H9 (cell line): Measurements from ENCODE around the gene PPP2R3B. TPM values are rescaled to one million over a fixed set of nuclear protein-coding genes. Genes with fewer than 3 reads are reported as not detected.
"Not testable (repeated sequence)": the region's sequence is repeated elsewhere in the genome, so short reads cannot be mapped to it uniquely, and the experiment has no call there.

ENCODE experiments used
- DNase-seq: peaks from one replicate; pipeline ENCODE4 v3.0.0-alpha.2; 2017
- H2AFZ ChIP-seq: one replicate; pipeline ENCODE4 v1.6.1; 2013; ENCODE audit warnings: mild to moderate bottlenecking, low read length, control low read depth, moderate library complexity
- H2AK5ac ChIP-seq: 2 replicates; pipeline ENCODE4 v1.6.1; 2013; ENCODE audit warnings: low read length, control low read depth, mixed read lengths; ENCODE audit not compliant: insufficient read length
- H2BK120ac ChIP-seq: one replicate; pipeline ENCODE4 v1.6.1; 2013; ENCODE audit warnings: low read depth, mild to moderate bottlenecking, low read length, control low read depth, inconsistent platforms; ENCODE audit not compliant: poor library complexity, severe bottlenecking
- H2BK12ac ChIP-seq: 2 replicates; pipeline ENCODE4 v1.6.1; 2013; ENCODE audit warnings: low read length, control low read depth, mixed read lengths, low read depth; ENCODE audit not compliant: insufficient read length
- H2BK15ac ChIP-seq: 2 replicates; pipeline ENCODE4 v1.6.1; 2013; ENCODE audit warnings: low read depth, low read length, control low read depth
- H2BK20ac ChIP-seq: one replicate; pipeline ENCODE4 v1.6.1; 2013; ENCODE audit warnings: low read depth, mild to moderate bottlenecking, low read length, control low read depth, inconsistent platforms; ENCODE audit not compliant: poor library complexity, severe bottlenecking
- H2BK5ac ChIP-seq: 2 replicates; pipeline ENCODE4 v1.6.1; 2013; ENCODE audit warnings: low read length, control low read depth, mixed read lengths; ENCODE audit not compliant: insufficient read length
- H3K14ac ChIP-seq: 2 replicates; pipeline ENCODE4 v1.6.1; 2013; ENCODE audit warnings: low read length, control low read depth; ENCODE audit not compliant: insufficient read depth
- H3K18ac ChIP-seq: 2 replicates; pipeline ENCODE4 v1.6.1; 2013; ENCODE audit warnings: low read depth, mild to moderate bottlenecking, mixed read lengths, low read length, control low read depth; ENCODE audit not compliant: insufficient read length
- H3K23ac ChIP-seq: 2 replicates; pipeline ENCODE4 v1.6.1; 2013; ENCODE audit warnings: low read length, control low read depth, mixed read lengths, low read depth; ENCODE audit not compliant: insufficient read length
- H3K23me2 ChIP-seq: 2 replicates; pipeline ENCODE4 v1.6.1; 2013; ENCODE audit warnings: low read depth, mild to moderate bottlenecking, mixed read lengths, low read length, control low read depth; ENCODE audit not compliant: insufficient read length, poor library complexity, severe bottlenecking
- H3K27ac ChIP-seq: 2 replicates; pipeline ENCODE4 v1.5.1; 2013; ENCODE audit warnings: low read length, control low read depth, mixed read lengths, low read depth; ENCODE audit not compliant: insufficient read length
- H3K27me3 ChIP-seq: 2 replicates; pipeline ENCODE4 v1.6.1; 2013; ENCODE audit warnings: low read length, control low read depth, inconsistent platforms; ENCODE audit not compliant: insufficient read depth
- H3K4ac ChIP-seq: 2 replicates; pipeline ENCODE4 v1.6.1; 2013; ENCODE audit warnings: low read depth, mild to moderate bottlenecking, control low read depth, inconsistent platforms, low read length, moderate library complexity
- H3K4me1 ChIP-seq: 2 replicates; pipeline ENCODE4 v1.6.1; 2013; ENCODE audit warnings: low read length, control low read depth, inconsistent platforms; ENCODE audit not compliant: insufficient read depth
- H3K4me2 ChIP-seq: 2 replicates; pipeline ENCODE4 v1.6.1; 2013; ENCODE audit warnings: low read length, control low read depth, mixed read lengths; ENCODE audit not compliant: insufficient read length, insufficient read depth
- H3K56ac ChIP-seq: 2 replicates; pipeline ENCODE4 v1.6.1; 2013; ENCODE audit warnings: low read depth, mild to moderate bottlenecking, mixed read lengths, low read length, control low read depth; ENCODE audit not compliant: insufficient read length
- H3K79me1 ChIP-seq: 2 replicates; pipeline ENCODE4 v1.6.1; 2013; ENCODE audit warnings: low read depth, mild to moderate bottlenecking, moderate library complexity, low read length, control low read depth, inconsistent platforms; ENCODE audit not compliant: insufficient read depth, poor library complexity, severe bottlenecking
- H3K79me2 ChIP-seq: 2 replicates; pipeline ENCODE4 v1.6.1; 2013; ENCODE audit warnings: low read length, control low read depth, inconsistent platforms; ENCODE audit not compliant: insufficient read depth
- H3K9ac ChIP-seq: 2 replicates; pipeline ENCODE4 v1.6.1; 2013; ENCODE audit warnings: low read length, control low read depth, mixed read lengths; ENCODE audit not compliant: insufficient read length; ENCODE audit errors: extremely low read depth
- H3K9me3 ChIP-seq: one replicate; pipeline ENCODE4 v1.6.1; 2013; ENCODE audit warnings: low read depth, low read length, inconsistent platforms; ENCODE audit not compliant: control insufficient read depth
- H3T11ph ChIP-seq: one replicate; pipeline ENCODE4 v1.6.1; 2013; ENCODE audit warnings: mild to moderate bottlenecking, low read length, control low read depth, inconsistent platforms
- H4K20me1 ChIP-seq: one replicate; pipeline ENCODE4 v1.6.1; 2013; ENCODE audit not compliant: control insufficient read depth, insufficient read length, insufficient read depth
- H4K5ac ChIP-seq: 2 replicates; pipeline ENCODE4 v1.6.1; 2013; ENCODE audit warnings: low read depth, mild to moderate bottlenecking, mixed read lengths, low read length, control low read depth; ENCODE audit not compliant: insufficient read length
- H4K8ac ChIP-seq: replicated peaks from 2 replicates; pipeline ENCODE4 v1.6.1; 2013; ENCODE audit warnings: low read length, control low read depth, mixed read lengths, low read depth; ENCODE audit not compliant: insufficient read length
- H4K91ac ChIP-seq: 2 replicates; pipeline ENCODE4 v1.6.1; 2013; ENCODE audit warnings: low read depth, mild to moderate bottlenecking, moderate library complexity, mixed read lengths, low read length, control low read depth; ENCODE audit not compliant: insufficient read length
- H3K27ac Mint-ChIP-seq, 3 experiments: 2 replicates in 2 of 3; 3 replicates in 1 of 3; pipeline ENCODE4 v1.8.0; 2020 to 2021; ENCODE audit warnings: mixed read lengths in 3 of 3, mild to moderate bottlenecking in 1 of 3, moderate library complexity in 1 of 3
- H3K27me3 Mint-ChIP-seq: 2 replicates; pipeline ENCODE4 v1.8.0; 2021; ENCODE audit warnings: low read depth, mild to moderate bottlenecking, moderate library complexity, mixed read lengths
- H3K36me3 Mint-ChIP-seq, 3 experiments: 2 replicates in 2 of 3; 3 replicates in 1 of 3; pipeline ENCODE4 v1.8.0; 2020 to 2021; ENCODE audit warnings: low read depth in 3 of 3, mixed read lengths in 3 of 3; ENCODE audit not compliant: insufficient read depth in 1 of 3
- H3K4me1 Mint-ChIP-seq, 2 experiments: 2 replicates each; pipeline ENCODE4 v1.8.0; 2020; ENCODE audit warnings: mixed read lengths in 2 of 2
- H3K4me3 Mint-ChIP-seq, 2 experiments: 2 replicates in 1 of 2; 3 replicates in 1 of 2; pipeline ENCODE4 v1.8.0; 2020 to 2021; ENCODE audit warnings: mild to moderate bottlenecking in 2 of 2, mixed read lengths in 2 of 2, moderate library complexity in 1 of 2
- H3K9me3 Mint-ChIP-seq, 2 experiments: 2 replicates in 1 of 2; 3 replicates in 1 of 2; pipeline ENCODE4 v1.8.0; 2020; ENCODE audit warnings: mild to moderate bottlenecking in 2 of 2, mixed read lengths in 2 of 2, moderate library complexity in 1 of 2
- CTCF ChIP-seq: fragments of 200-600 bp; sonication (generic); conservative IDR thresholded peaks from 3 replicates; pipeline ENCODE4 v1.8.0; 2021; ENCODE audit warnings: antibody characterized with exemption, mild to moderate bottlenecking
- WGBS: extraction: QIAGEN DNeasy Blood & Tissue Kit; methylation state at CpG from one replicate; pipeline ENCODE4 v1.1.7; 2013; ENCODE audit warnings: missing lambda C conversion rate, low lambda C conversion rate, mixed read lengths; ENCODE audit not compliant: insufficient read length; ENCODE audit errors: extremely low coverage; 5-methylcytosine and 5-hydroxymethylcytosine counted together
- total RNA-seq: library from RNA; stranded (reverse); gene quantifications from 2 replicates; pipeline ENCODE4 v1.2.1, GENCODE V29; 2021

The PPP2R3B gene
- total RNA-seq, 1 experiment from 2014 or later = 72.1 TPM

GRCh38 chrX:327660-328126 is 59.0 kb downstream of the PPP2R3B start:
- H2BK120ac ChIP-seq = no peak overlapping the region
- peaks cover 0 to 4% (median 2%) of the 10 kb centered on the region in 3 experiments; a peak in 2 of 7 replicates for H3K36me3 Mint-ChIP-seq
- H4K91ac ChIP-seq = no peak overlapping the region
- no peak overlapping the region for H2BK20ac ChIP-seq
- no peak overlapping the region for H4K8ac ChIP-seq
- no peak overlapping the region for H3K18ac ChIP-seq
- no CpG with 5 or more reads among the region's 33 CpGs for WGBS
- H2BK5ac ChIP-seq = no peak overlapping the region
- H3T11ph ChIP-seq = no peak overlapping the region
- H3K4me2 ChIP-seq = no peak overlapping the region
- H2AFZ ChIP-seq = no peak overlapping the region
- H3K23me2 ChIP-seq = peaks cover 4% of the 10 kb centered on the region
- H2BK15ac ChIP-seq = no peak overlapping the region
- H3K14ac ChIP-seq = no peak overlapping the region
- no peak overlapping the region for H4K5ac ChIP-seq
- H3K9me3 ChIP-seq = no peaks in the 10 kb centered on the region
- no peaks in the 10 kb centered on the region for H3K4me1 ChIP-seq
- H3K27me3 ChIP-seq = no peaks in the 10 kb centered on the region
- H3K4ac ChIP-seq = no peak overlapping the region
- no peak overlapping the region for H2AK5ac ChIP-seq
- H3K27ac Mint-ChIP-seq = no peak overlapping the region
- no peak overlapping the region for H3K23ac ChIP-seq
- H3K79me2 ChIP-seq = no peaks in the 10 kb centered on the region
- DNase-seq = no peak
- H3K4me3 Mint-ChIP-seq = no peak overlapping the region
- no peak for TF ChIP-seq CTCF
- H3K4me1 Mint-ChIP-seq = peaks cover 3 to 17% of the 10 kb centered on the region in 2 experiments; a peak in 3 of 4 replicates
- H4K20me1 ChIP-seq = no peaks in the 10 kb centered on the region
- H3K9me3 Mint-ChIP-seq = peaks cover 14 to 15% of the 10 kb centered on the region in 2 experiments
- H3K79me1 ChIP-seq = no peaks in the 10 kb centered on the region
- no peak overlapping the region for H3K56ac ChIP-seq
- peaks cover 5% of the 10 kb centered on the region for H3K27me3 Mint-ChIP-seq
- H2BK12ac ChIP-seq = no peak overlapping the region
- H3K9ac ChIP-seq = no peak overlapping the region
- no peak overlapping the region for H3K27ac ChIP-seq

- Mint-ChIP-seq H3K9me3 (peaks cover 14 to 15% of the 10 kb centered on the region in 2 experiments), H3K4me1 (peaks cover 11 to 23% of the 10 kb centered on the region in 2 experiments), H3K27ac (peak overlapping the region in 1 of 3 experiments; percentile 78; a peak in 2 of 7 replicates)
- not testable (repeated sequence) for H3K18ac ChIP-seq, H4K20me1 ChIP-seq, H2BK5ac ChIP-seq, H3K27me3 Mint-ChIP-seq, H2BK120ac ChIP-seq, H2AK5ac ChIP-seq, H3K4ac ChIP-seq, H3T11ph ChIP-seq, DNase-seq, H2BK15ac ChIP-seq, H2AFZ ChIP-seq, H3K9ac ChIP-seq, H3K4me3 Mint-ChIP-seq, H3K14ac ChIP-seq, H3K56ac ChIP-seq, H3K27ac ChIP-seq, H3K4me1 ChIP-seq, H3K36me3 Mint-ChIP-seq, H4K8ac ChIP-seq, H3K4me2 ChIP-seq, H3K9me3 ChIP-seq, H2BK12ac ChIP-seq, H3K79me2 ChIP-seq, H4K5ac ChIP-seq, H3K79me1 ChIP-seq, H3K23ac ChIP-seq, H2BK20ac ChIP-seq, H4K91ac ChIP-seq, H3K27me3 ChIP-seq
- H3K23me2 ChIP-seq = peaks cover 12% of the 10 kb centered on the region
- WGBS = no CpG with 5 or more reads among the region's 14 CpGs
Measured at GRCh38 chrX:324664-325063, 62.0 kb downstream of the PPP2R3B start.
